ENCODE measurements around the gene MUC4. TPM values are rescaled to one million over a fixed set of nuclear protein-coding genes. Genes with fewer than 3 reads are reported as not detected.

MUC4 gene
- total and polyA plus RNA-seq, 5 donors from 2014 or later: not detected

DNA sequence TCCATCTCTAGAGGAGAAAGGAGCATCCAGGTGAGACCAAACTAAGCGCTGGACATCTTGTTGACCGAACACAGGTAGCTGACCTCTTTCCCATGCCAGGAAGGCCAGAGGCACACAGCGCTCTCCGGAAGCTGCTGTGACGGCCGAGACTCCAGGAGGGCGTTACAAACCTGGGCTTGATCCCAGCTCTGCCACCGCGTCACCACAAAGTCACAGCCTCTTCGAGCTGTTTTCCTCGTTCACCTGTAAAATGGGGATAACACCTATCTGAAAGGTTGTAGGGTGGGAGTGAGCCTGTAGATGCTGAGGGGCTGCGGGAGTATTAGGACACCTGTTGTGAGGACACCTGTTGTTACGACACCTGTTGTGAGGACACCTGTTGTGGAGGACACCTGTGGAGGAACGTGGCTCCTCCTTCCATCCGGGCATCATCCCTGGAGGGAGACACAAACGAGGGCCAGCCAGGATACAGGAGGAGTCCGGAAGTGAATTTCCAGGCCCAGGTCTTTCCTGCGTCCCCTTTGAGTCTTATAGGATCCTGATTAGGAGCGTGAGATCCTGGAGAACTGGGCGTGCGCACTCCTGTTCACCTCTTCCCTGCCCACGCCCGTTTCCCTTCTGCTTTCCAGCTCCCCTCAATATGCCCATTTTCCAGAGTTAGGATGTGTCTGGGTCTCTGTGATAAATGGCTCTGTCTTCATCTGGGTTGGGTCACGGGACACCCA lies 2.3 kb upstream of the MUC4 start:
- ATAC-seq (ENCODE audit: low read depth in 2 of 2) (no peak), DNase-seq (no peak)
- Histone ChIP-seq H3K4me1 (ENCODE audit: control insufficient read depth, insufficient read depth, low read length, poor library complexity, severe bottlenecking) (no peaks in the 10 kb centered on the region), H3K27me3 (ENCODE audit: control insufficient read depth, insufficient read depth, low read length) (no peaks in the 10 kb centered on the region), H3K27ac (ENCODE audit: insufficient read depth, low read length, poor library complexity, severe bottlenecking) (no peak overlapping the region), H3K36me3 (ENCODE audit: control insufficient read depth, insufficient read depth, low read length) (no peaks in the 10 kb centered on the region), H3K9me3 (ENCODE audit: control insufficient read depth in 2 of 2, low read length in 2 of 2) (no peaks in the 10 kb centered on the region), H3K4me3 (ENCODE audit: low read depth, low read length) (no peak overlapping the region)
- Mint-ChIP-seq H3K9me3 (peaks cover 0 to 2% (median 0%) of the 10 kb centered on the region in 7 donors), H3K27me3 (peaks cover 4% of the 10 kb centered on the region), H3K27ac (peak overlapping the region in 1 of 3 donors; percentile 65), H3K4me1 (no peaks in the 10 kb centered on the region), H3K36me3 (no peaks in the 10 kb centered on the region), H3K4me3 (peak overlapping the region in 1 of 4 donors; percentile 7)

DNA sequence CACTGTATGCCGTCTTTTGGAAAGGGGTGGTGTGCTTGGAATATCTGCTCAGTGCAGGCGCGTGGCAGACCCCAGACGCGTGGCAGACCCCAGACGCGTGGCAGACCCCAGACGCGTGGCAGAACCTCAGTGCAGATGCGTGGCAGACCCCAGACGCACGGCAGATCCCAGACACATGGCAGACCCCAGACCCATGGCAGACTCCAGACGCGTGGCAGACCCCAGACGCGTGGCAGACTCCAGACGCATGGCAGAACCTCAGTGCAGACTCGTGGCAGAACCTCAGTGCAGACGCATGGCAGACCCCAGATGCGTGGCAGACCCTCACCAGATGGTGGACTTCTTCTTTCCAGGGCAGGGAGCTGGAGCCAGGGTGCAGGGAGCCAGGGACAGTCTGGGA lies 637 bp upstream of the MUC4 start:
- DNase-seq (no peak), ATAC-seq (ENCODE audit: low read depth in 2 of 2) (no peak)
- no peaks in the 10 kb centered on the region for H3K36me3 Mint-ChIP-seq
- no peak overlapping the region for H3K4me3 Mint-ChIP-seq
- H3K4me1 ChIP-seq (ENCODE audit: control insufficient read depth, insufficient read depth, low read length, poor library complexity, severe bottlenecking): no peaks in the 10 kb centered on the region
- H3K9me3 ChIP-seq (ENCODE audit: control insufficient read depth in 2 of 2, low read length in 2 of 2): no peaks in the 10 kb centered on the region
- peaks cover 4% of the 10 kb centered on the region for H3K27me3 Mint-ChIP-seq
- H3K9me3 Mint-ChIP-seq: peaks cover 0 to 2% (median 0%) of the 10 kb centered on the region in 7 donors
- H3K36me3 ChIP-seq (ENCODE audit: control insufficient read depth, insufficient read depth, low read length): no peaks in the 10 kb centered on the region
- H3K4me3 ChIP-seq (ENCODE audit: low read depth, low read length): no peak overlapping the region
- H3K27ac ChIP-seq (ENCODE audit: insufficient read depth, low read length, poor library complexity, severe bottlenecking): no peak overlapping the region
- H3K27me3 ChIP-seq (ENCODE audit: control insufficient read depth, insufficient read depth, low read length): no peaks in the 10 kb centered on the region
- H3K27ac Mint-ChIP-seq: no peak overlapping the region
- H3K4me1 Mint-ChIP-seq: no peaks in the 10 kb centered on the region

GRCh38 chr3:195810455-195810845 lies 1.3 kb downstream of the MUC4 start:
- Histone ChIP-seq H3K4me1 (ENCODE audit: control insufficient read depth, insufficient read depth, low read length, poor library complexity, severe bottlenecking) (no peaks in the 10 kb centered on the region), H3K27me3 (ENCODE audit: control insufficient read depth, insufficient read depth, low read length) (no peaks in the 10 kb centered on the region), H3K36me3 (ENCODE audit: control insufficient read depth, insufficient read depth, low read length) (no peaks in the 10 kb centered on the region), H3K4me3 (ENCODE audit: low read depth, low read length) (no peak overlapping the region), H3K27ac (ENCODE audit: insufficient read depth, low read length, poor library complexity, severe bottlenecking) (no peak overlapping the region), H3K9me3 (ENCODE audit: control insufficient read depth in 2 of 2, low read length in 2 of 2) (no peaks in the 10 kb centered on the region)
- H3K9me3 Mint-ChIP-seq: peaks cover 0 to 4% (median 0%) of the 10 kb centered on the region in 7 donors
- H3K27me3 Mint-ChIP-seq: peaks cover 4% of the 10 kb centered on the region
- peaks cover 3% of the 10 kb centered on the region for H3K36me3 Mint-ChIP-seq
- DNase-seq: no peak
- H3K27ac Mint-ChIP-seq: no peak overlapping the region
- no peak for ATAC-seq (ENCODE audit: low read depth in 2 of 2)
- H3K4me3 Mint-ChIP-seq: peak overlapping the region in 1 of 4 donors; percentile 13
- H3K4me1 Mint-ChIP-seq: peaks cover 0 to 8% (median 2%) of the 10 kb centered on the region in 4 donors

- Mint-ChIP-seq H3K9me3 (peaks cover 0 to 4% (median 0%) of the 10 kb centered on the region in 7 donors), H3K27ac (peak overlapping the region in 1 of 3 donors; percentile 45), H3K4me1 (peaks cover 0 to 13% (median 5%) of the 10 kb centered on the region in 4 donors), H3K36me3 (peaks cover 3% of the 10 kb centered on the region), H3K4me3 (peak overlapping the region in 1 of 4 donors; percentile 32), H3K27me3 (peaks cover 4% of the 10 kb centered on the region)
- H3K4me1 ChIP-seq (ENCODE audit: control insufficient read depth, insufficient read depth, low read length, poor library complexity, severe bottlenecking): peaks cover under 1% of the 10 kb centered on the region
- no peaks in the 10 kb centered on the region for H3K9me3 ChIP-seq (ENCODE audit: control insufficient read depth in 2 of 2, low read length in 2 of 2)
- H3K4me3 ChIP-seq (ENCODE audit: low read depth, low read length): no peak overlapping the region
- DNase-seq (no peak), ATAC-seq (ENCODE audit: low read depth in 2 of 2) (no peak)
- H3K27ac ChIP-seq (ENCODE audit: insufficient read depth, low read length, poor library complexity, severe bottlenecking): no peak overlapping the region
- H3K36me3 ChIP-seq (ENCODE audit: control insufficient read depth, insufficient read depth, low read length): no peaks in the 10 kb centered on the region
- no peaks in the 10 kb centered on the region for H3K27me3 ChIP-seq (ENCODE audit: control insufficient read depth, insufficient read depth, low read length)
Observed at GRCh38 chr3:195809796-195810454, 1.8 kb downstream of the MUC4 start.

GRCh38 chr3:195809291-195809785 lies 2.4 kb downstream of the MUC4 start:
- Histone ChIP-seq H3K9me3 (ENCODE audit: control insufficient read depth in 2 of 2, low read length in 2 of 2) (no peaks in the 10 kb centered on the region), H3K27me3 (ENCODE audit: control insufficient read depth, insufficient read depth, low read length) (peaks cover under 1% of the 10 kb centered on the region), H3K4me3 (ENCODE audit: low read depth, low read length) (no peak overlapping the region), H3K36me3 (ENCODE audit: control insufficient read depth, insufficient read depth, low read length) (no peaks in the 10 kb centered on the region), H3K27ac (ENCODE audit: insufficient read depth, low read length, poor library complexity, severe bottlenecking) (no peak overlapping the region), H3K4me1 (ENCODE audit: control insufficient read depth, insufficient read depth, low read length, poor library complexity, severe bottlenecking) (peaks cover 6% of the 10 kb centered on the region)
- peaks cover 0 to 2% (median 0%) of the 10 kb centered on the region in 7 donors for H3K9me3 Mint-ChIP-seq
- H3K4me3 Mint-ChIP-seq: peak overlapping the region in 1 of 4 donors; percentile 32
- peaks cover 3% of the 10 kb centered on the region for H3K36me3 Mint-ChIP-seq
- H3K27ac Mint-ChIP-seq: peak overlapping the region in 1 of 3 donors; percentile 45
- DNase-seq (no peak), ATAC-seq (ENCODE audit: low read depth in 2 of 2) (no peak)
- peaks cover 4% of the 10 kb centered on the region for H3K27me3 Mint-ChIP-seq
- H3K4me1 Mint-ChIP-seq: peaks cover 0 to 19% (median 9%) of the 10 kb centered on the region in 4 donors

DNA sequence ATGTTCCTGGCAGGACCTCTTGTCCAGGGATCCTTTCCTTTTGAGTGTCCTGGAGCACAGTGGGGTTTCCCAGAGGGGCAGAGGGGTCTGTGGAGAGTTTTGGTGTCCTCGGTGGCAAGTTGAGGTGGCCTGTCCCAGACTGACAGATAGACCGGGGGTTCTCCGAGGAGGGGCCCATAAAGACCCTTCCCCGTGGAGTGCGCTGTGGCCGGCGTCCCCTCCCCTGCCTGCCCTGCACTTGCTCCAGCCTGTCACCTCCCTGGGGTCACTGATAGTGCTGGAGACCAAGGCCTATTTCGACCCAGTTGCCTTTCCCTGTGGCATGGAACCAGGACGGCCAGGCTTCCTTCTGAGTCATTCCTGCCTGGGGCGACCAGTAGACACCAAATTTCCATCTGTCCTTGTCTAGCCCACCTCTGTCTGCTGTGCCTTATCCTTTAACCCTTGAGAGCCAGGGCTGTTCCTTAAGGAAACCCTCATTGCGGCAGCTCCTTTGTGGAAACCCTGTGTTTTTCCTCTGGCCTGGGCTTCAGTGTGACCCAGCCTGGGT lies 2.9 kb downstream of the MUC4 start:
- H3K27ac Mint-ChIP-seq: no peak overlapping the region
- peaks cover 0 to 2% (median 0%) of the 10 kb centered on the region in 7 donors for H3K9me3 Mint-ChIP-seq
- H3K4me1 Mint-ChIP-seq: peaks cover 0 to 24% (median 14%) of the 10 kb centered on the region in 4 donors
- DNase-seq: no peak
- peaks cover 2% of the 10 kb centered on the region for H3K27me3 ChIP-seq (ENCODE audit: control insufficient read depth, insufficient read depth, low read length)
- peaks cover 8% of the 10 kb centered on the region for H3K27me3 Mint-ChIP-seq
- no peaks in the 10 kb centered on the region for H3K36me3 ChIP-seq (ENCODE audit: control insufficient read depth, insufficient read depth, low read length)
- H3K4me3 Mint-ChIP-seq: no peak overlapping the region
- H3K4me1 ChIP-seq (ENCODE audit: control insufficient read depth, insufficient read depth, low read length, poor library complexity, severe bottlenecking): peaks cover 10% of the 10 kb centered on the region
- no peak overlapping the region for H3K4me3 ChIP-seq (ENCODE audit: low read depth, low read length)
- no peak for ATAC-seq (ENCODE audit: low read depth in 2 of 2)
- no peak overlapping the region for H3K27ac ChIP-seq (ENCODE audit: insufficient read depth, low read length, poor library complexity, severe bottlenecking)
- H3K36me3 Mint-ChIP-seq: peaks cover 3% of the 10 kb centered on the region
- H3K9me3 ChIP-seq (ENCODE audit: control insufficient read depth in 2 of 2, low read length in 2 of 2): no peaks in the 10 kb centered on the region

DNA sequence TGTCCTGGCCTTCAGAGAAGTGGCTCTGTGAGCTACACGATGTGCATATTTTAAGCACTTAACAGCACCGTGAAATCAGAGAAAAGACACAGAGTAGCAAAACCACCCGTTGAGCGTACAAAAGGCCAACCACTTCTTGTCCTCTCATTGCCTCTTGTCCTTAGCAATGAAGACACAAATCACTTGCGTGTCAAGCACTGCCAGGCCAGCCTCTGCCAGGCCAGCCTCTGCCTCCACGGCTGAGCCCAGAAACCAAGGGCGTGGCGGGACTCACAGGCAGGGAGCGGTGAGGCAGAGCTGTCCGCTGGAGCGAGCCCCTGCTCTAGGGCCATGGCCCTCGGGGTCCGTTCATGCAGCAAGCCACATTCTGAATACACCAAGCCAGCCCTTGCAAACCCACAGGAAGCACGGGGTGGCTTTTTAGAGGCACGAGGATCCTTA lies 4.0 kb downstream of the MUC4 start:
- Mint-ChIP-seq H3K4me3 (no peak overlapping the region), H3K4me1 (peaks cover 0 to 34% (median 23%) of the 10 kb centered on the region in 4 donors), H3K9me3 (peaks cover 0 to 2% (median 0%) of the 10 kb centered on the region in 7 donors), H3K27ac (no peak overlapping the region), H3K36me3 (peaks cover 3% of the 10 kb centered on the region), H3K27me3 (peaks cover 18% of the 10 kb centered on the region)
- Histone ChIP-seq H3K36me3 (ENCODE audit: control insufficient read depth, insufficient read depth, low read length) (no peaks in the 10 kb centered on the region), H3K9me3 (ENCODE audit: control insufficient read depth in 2 of 2, low read length in 2 of 2) (no peaks in the 10 kb centered on the region), H3K27me3 (ENCODE audit: control insufficient read depth, insufficient read depth, low read length) (peaks cover 2% of the 10 kb centered on the region), H3K4me3 (ENCODE audit: low read depth, low read length) (no peak overlapping the region), H3K4me1 (ENCODE audit: control insufficient read depth, insufficient read depth, low read length, poor library complexity, severe bottlenecking) (peaks cover 10% of the 10 kb centered on the region), H3K27ac (ENCODE audit: insufficient read depth, low read length, poor library complexity, severe bottlenecking) (no peak overlapping the region)
- no peak for ATAC-seq (ENCODE audit: low read depth in 2 of 2)
- no peak for DNase-seq

Data from CD4-positive, CD25-positive, alpha-beta regulatory T cell (primary cell).